NCI-H510A treated with DMSO at 0.1 percent for 48 hours (cell line): ENCODE data around the gene TYW1B.
"Not testable (repeated sequence)": the region's sequence is repeated elsewhere in the genome, so short reads cannot be mapped to it uniquely, and the experiment has no call there.

Experiments used
- DNase-seq: peaks from one replicate; lab custom pipeline; 2025; lab: John Stamatoyannopoulos, UW

Gene TYW1B

GRCh38 chr7:72810437-72810836 lies 17.6 kb downstream of the TYW1B start:
- DNase-seq = not testable (repeated sequence)

GRCh38 chr7:72808511-72808910 lies 19.5 kb downstream of the TYW1B start:
- not testable (repeated sequence) for DNase-seq

- not testable (repeated sequence) for DNase-seq
These were observed 21.1 kb downstream of the TYW1B start for GRCh38 chr7:72806851-72807250.

GRCh38 chr7:72805526-72806494 lies 22.2 kb downstream of the TYW1B start:
- DNase-seq = no peak

GRCh38 chr7:72803778-72804177 lies 24.2 kb downstream of the TYW1B start:
- not testable (repeated sequence) for DNase-seq

- not testable (repeated sequence) for DNase-seq
These were observed 26.4 kb downstream of the TYW1B start for GRCh38 chr7:72801564-72801963.

- DNase-seq = not testable (repeated sequence)
These were observed 32.6 kb downstream of the TYW1B start for GRCh38 chr7:72795401-72795800.

- DNase-seq = no peak
These were observed 34.2 kb downstream of the TYW1B start for GRCh38 chr7:72793791-72794190.

GRCh38 chr7:72790698-72791060 lies 37.3 kb downstream of the TYW1B start:
- DNase-seq = not testable (repeated sequence)

- DNase-seq = not testable (repeated sequence)
These were observed 37.8 kb downstream of the TYW1B start for GRCh38 chr7:72790048-72790697.

GRCh38 chr7:72785166-72785955 lies 42.6 kb downstream of the TYW1B start:
- DNase-seq = no peak

GRCh38 chr7:72783601-72784370 lies 44.2 kb downstream of the TYW1B start:
- not testable (repeated sequence) for DNase-seq

GRCh38 chr7:72781631-72782030 lies 46.4 kb downstream of the TYW1B start:
- DNase-seq = no peak

- no peak for DNase-seq
These were observed 46.8 kb downstream of the TYW1B start for GRCh38 chr7:72781161-72781560.

- not testable (repeated sequence) for DNase-seq
These were observed 47.6 kb downstream of the TYW1B start for GRCh38 chr7:72780289-72780894.

- not testable (repeated sequence) for DNase-seq
These were observed 50.8 kb downstream of the TYW1B start for GRCh38 chr7:72777167-72777566.

- DNase-seq = not testable (repeated sequence)
These were observed 55.4 kb downstream of the TYW1B start for GRCh38 chr7:72772627-72773026.

GRCh38 chr7:72766994-72767393 lies 61.0 kb downstream of the TYW1B start:
- DNase-seq = not testable (repeated sequence)

GRCh38 chr7:72760602-72761001 lies 67.4 kb downstream of the TYW1B start:
- DNase-seq = no peak

GRCh38 chr7:72754312-72754711 lies 73.7 kb downstream of the TYW1B start:
- DNase-seq = no peak

- DNase-seq = no peak
These were observed 74.2 kb downstream of the TYW1B start for GRCh38 chr7:72753781-72754180.
